Medulla oblongata (tissue), 1 donor: ENCODE results near the gene BCL11B.
A peak's percentile ranks its signal among the peaks of the same experiment; 100 is the strongest.

Experiments
- DNase-seq: peaks from one replicate; pipeline ENCODE4 v3.0.0-alpha.2; 2015; ENCODE audit errors: extremely low spot score

The BCL11B gene

GRCh38 chr14:99271951-99272631 lies at the start of gene BCL11B:
BCL11B (minus strand) TSS chr14:99272197; CDS start chr14:99271218, 979 bp downstream.
- DNase-seq = peak; percentile 61

- no peak for DNase-seq
These were observed 49.4 kb upstream of the BCL11B start for GRCh38 chr14:99321236-99321925.

GRCh38 chr14:99320621-99321235 lies 48.7 kb upstream of the BCL11B start:
- no peak for DNase-seq

GRCh38 chr14:99320105-99320572 lies 48.1 kb upstream of the BCL11B start:
- DNase-seq = no peak

GRCh38 chr14:99318959-99319295 lies 46.9 kb upstream of the BCL11B start:
- DNase-seq = no peak

- DNase-seq = no peak
These were observed 46.3 kb upstream of the BCL11B start for GRCh38 chr14:99318091-99318958.

GRCh38 chr14:99317231-99318090 lies 45.5 kb upstream of the BCL11B start:
- DNase-seq = no peak

GRCh38 chr14:99316281-99317163 lies 44.5 kb upstream of the BCL11B start:
- no peak for DNase-seq

- DNase-seq = no peak
These were observed 43.2 kb upstream of the BCL11B start for GRCh38 chr14:99315197-99315596.

- no peak for DNase-seq
These were observed 42.6 kb upstream of the BCL11B start for GRCh38 chr14:99314623-99315022.

GRCh38 chr14:99313234-99313633 lies 41.2 kb upstream of the BCL11B start:
- no peak for DNase-seq

- no peak for DNase-seq
These were observed 40.1 kb upstream of the BCL11B start for GRCh38 chr14:99312106-99312505.

GRCh38 chr14:99309220-99309766 lies 37.3 kb upstream of the BCL11B start:
- no peak for DNase-seq

- no peak for DNase-seq
These were observed 32.2 kb upstream of the BCL11B start for GRCh38 chr14:99304208-99304607.

- no peak for DNase-seq
These were observed 28.2 kb upstream of the BCL11B start for GRCh38 chr14:99300190-99300589.

- DNase-seq = no peak
These were observed 24.5 kb upstream of the BCL11B start for GRCh38 chr14:99296517-99296916.

GRCh38 chr14:99289394-99290189 lies 17.6 kb upstream of the BCL11B start:
- DNase-seq = no peak

- DNase-seq = no peak
These were observed 17.0 kb upstream of the BCL11B start for GRCh38 chr14:99288948-99289347.
